GM12891 (cell line): ENCODE data around the gene RNF157.

Experiments
- POLR2A ChIP-seq: IDR thresholded peaks from 2 replicates; pipeline ENCODE4 v1.6.1; 2011; ENCODE audit warnings: low read depth, low read length, control low read depth
- POLR2AphosphoS5 ChIP-seq: IDR thresholded peaks from 2 replicates; pipeline ENCODE4 v1.6.1; 2011; ENCODE audit warnings: low read depth, low read length, control low read depth
- POU2F2 ChIP-seq: IDR thresholded peaks from 2 replicates; pipeline ENCODE4 v1.6.1; 2011; ENCODE audit warnings: low read depth, mild to moderate bottlenecking, control low read depth, low read length, moderate library complexity

DNA sequence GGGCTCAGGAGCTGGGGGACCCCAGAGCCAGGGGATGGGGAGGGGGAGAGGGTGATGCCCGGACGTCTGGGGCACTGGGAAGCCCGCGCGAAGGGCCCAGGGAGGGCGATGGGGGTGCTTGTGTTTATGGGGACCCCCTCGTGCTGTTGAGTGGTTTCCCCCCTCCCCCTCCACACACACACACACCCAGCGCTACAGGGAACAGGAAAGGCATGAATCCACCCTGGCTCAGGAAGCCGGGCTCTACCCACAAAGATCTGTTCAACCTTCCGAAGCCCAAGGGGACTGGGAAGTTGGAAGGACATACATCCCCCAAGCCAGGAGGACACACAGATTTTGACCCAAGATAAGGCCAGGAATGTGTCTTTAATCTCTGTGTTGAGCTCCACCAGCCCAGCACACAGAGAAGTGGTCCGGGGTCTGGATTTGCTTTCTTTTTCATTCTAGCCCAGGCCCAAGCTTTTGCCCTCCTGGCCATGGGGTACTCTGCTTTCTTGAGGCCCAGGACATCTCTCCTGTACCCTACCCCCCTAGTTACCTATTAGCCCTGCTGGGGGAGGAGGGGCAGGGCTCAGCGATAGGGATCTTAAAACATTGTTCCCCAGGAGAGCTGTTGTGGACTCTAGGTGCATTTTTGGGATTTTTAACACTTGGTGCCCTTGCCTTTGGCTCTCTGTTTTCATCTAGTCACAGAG lies 26.1 kb upstream of the RNF157 start:
- TF ChIP-seq POU2F2 (no peak), POLR2A (peak; percentile 44), POLR2AphosphoS5 (no peak; the same call in 1 of the 2 replicates)
